ENCODE measurements around the gene BABAM2.

DNA sequence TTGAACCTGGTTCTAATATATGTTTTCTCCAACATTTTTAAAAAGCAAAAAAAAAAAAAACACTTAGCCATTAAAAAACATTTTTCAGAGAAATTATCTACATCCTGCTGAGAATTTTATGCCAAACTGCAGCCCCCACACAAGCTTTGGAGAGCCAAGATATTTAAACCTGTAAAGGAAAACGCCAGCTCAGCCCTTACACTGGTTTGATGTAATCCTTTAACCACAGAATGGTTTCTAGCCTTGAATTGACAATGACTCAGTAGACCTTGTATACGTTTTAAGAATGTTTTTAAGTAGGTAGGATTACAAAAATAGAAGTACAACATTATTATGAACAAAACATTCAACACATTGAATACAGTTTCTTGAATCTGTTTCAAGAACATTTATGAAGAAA lies 113.6 kb downstream of the BABAM2 start:
- TF ChIP-seq EZH2phosphoT487 (IDR thresholded peaks at IDR 0.05; ENCODE audit: insufficient read depth, low read depth) = no peak
- no peak for TF ChIP-seq EZH2 (IDR thresholded peaks at IDR 0.05; ENCODE audit: insufficient read depth, poor library complexity, severe bottlenecking)
